HG03066 (cell line): ENCODE results near the gene GATA5.

Source experiments
- ATAC-seq: cut with Tn5 transposase; IDR thresholded peaks from one replicate; pipeline ENCODE4 v1.9.1; 2021; ENCODE audit warnings: low read depth; ENCODE audit not compliant: unreplicated experiment

GATA5 gene

GRCh38 chr20:62489186-62489931 is 13.6 kb upstream of the GATA5 start:
- no peak for ATAC-seq

DNA sequence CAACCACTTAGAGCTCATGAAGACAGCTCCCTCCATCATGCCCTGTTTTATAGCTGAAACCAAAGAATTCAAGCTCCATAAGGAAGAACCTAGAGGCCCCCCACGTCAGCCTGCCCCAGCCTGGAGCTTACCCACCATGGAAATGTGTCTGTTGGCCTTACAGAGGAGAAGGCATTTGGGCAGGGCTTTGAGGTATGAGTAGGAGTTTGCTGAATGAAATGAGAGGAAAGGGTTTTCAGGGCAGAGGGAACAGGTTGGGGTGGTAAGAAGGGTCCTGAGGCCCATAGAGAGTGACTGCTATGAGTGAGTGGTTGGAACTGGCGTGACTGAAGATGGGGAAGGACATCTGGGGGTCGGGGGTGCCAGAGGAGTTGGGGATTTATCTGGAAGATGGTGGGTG is 12.7 kb upstream of the GATA5 start:
- ATAC-seq = no peak

DNA sequence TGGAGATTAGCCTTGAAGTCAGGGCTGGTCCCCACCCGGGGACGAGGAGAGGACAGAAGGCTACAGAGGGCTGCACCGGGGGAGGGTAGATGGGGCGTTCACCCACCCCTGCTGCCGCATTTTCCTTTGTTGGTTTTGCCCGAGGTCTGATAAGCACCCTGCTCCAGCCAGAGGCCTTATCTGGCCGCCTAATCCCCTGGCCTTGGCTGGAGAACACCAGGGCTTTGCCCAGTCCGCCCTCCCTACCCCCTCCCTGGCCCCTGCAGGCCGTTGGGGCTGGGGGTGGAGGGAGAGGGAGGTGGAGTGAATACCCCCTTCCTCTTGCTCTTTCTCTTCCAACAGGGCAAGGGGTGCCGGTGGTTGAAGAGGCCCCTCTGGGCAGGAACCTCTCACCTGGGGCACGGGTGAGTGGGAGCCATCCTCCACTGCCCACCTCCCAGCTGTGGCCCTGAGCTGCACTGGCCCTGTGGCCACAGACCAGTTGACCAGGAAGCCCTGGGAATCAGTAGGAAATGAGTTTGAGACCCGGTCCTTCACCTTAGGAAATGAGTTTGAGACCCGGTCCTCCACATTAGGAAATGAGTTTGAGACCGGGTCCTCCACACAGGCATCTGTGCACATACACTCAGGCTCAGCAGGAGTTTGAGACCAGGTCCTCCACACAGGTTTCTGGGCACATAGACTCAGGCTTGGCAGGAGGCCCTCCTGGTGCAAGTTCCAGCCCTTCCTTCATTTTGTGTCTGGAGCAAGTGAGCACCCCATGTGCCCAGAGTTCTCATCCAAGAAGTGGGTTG is 12.0 kb upstream of the GATA5 start:
- no peak for ATAC-seq

DNA sequence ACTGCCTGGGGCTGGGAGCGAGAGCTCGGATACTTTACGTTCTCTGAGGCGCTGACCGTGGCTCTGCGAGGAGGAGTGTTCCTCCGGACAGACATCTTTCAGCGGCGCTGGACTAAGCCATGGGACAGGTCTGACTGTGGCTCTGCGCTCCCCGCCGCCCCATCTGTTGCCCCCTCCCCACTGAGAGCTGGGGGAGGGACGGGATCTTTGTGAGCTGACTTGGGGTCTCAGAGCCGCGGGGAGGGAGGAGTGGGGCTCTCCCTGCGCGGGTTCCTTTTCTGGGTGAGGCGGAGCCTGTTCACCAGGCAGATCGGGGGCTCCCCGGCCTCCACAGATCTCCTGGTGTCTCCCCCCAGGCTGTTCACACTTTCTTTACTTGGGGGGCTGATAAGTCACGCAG is 11.3 kb upstream of the GATA5 start:
- ATAC-seq = no peak

DNA sequence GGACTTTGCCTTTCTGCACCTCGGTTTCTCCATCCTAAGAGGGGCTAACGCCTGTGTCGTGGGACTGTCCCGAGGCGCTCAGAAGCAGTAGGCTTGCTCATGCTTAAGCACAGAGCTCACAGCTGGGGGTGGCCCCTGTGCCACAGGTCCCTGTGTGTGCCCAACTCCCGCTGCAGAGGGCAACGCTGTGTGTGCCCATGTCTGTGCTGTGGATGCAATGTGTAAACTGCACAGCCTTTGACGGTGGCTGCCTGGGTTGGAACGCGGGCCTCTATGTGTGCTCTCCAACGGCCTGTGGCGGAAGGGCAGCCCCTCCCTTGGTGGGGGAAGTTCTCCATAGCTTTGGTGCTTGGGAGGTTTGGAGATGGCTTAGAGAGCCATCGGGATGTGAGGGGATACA is 10.7 kb upstream of the GATA5 start:
- no peak for ATAC-seq

GRCh38 chr20:62485701-62486089 is 9.9 kb upstream of the GATA5 start:
- ATAC-seq = no peak

GRCh38 chr20:62485062-62485700 is 9.4 kb upstream of the GATA5 start:
- ATAC-seq = no peak

GRCh38 chr20:62484478-62484877 is 8.7 kb upstream of the GATA5 start:
- ATAC-seq = no peak

- ATAC-seq = no peak
Measured at GRCh38 chr20:62483613-62484458, 8.0 kb upstream of the GATA5 start.

GRCh38 chr20:62482974-62483373 is 7.2 kb upstream of the GATA5 start:
- ATAC-seq = no peak

DNA sequence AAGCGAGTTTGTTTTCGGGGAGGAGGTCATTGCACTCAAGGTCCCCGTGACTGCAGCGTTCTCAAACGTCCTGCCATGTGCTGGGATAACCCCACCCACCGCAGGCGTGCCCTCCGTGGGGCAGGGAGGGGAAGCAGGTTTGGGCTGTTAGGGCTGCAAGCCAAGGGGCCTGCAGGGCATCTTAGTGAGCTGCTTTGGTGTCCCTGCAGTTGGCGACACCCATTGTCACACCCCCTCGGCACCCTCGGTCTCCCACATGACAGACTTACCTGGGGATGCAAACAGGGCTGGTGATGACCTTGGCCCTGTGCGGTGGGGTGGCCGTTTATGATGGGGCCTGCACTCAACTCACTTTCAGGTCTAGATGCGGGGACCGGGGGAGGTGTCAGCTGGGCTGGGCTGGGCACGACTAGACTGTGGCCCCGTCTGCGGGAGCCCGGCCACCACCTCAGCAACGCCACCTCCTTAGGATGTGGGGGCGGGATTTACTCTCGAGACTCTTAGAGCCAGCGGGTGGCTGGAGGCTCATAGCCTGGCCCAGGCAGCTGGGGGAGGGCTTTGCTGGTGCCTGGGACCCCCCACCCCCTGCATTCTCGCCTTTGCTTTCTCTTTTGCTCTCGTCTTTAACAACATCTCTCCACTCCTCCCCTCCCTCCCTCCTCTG is 6.5 kb upstream of the GATA5 start:
- no peak for ATAC-seq

GRCh38 chr20:62481425-62482145 is 5.8 kb upstream of the GATA5 start:
- no peak for ATAC-seq

DNA sequence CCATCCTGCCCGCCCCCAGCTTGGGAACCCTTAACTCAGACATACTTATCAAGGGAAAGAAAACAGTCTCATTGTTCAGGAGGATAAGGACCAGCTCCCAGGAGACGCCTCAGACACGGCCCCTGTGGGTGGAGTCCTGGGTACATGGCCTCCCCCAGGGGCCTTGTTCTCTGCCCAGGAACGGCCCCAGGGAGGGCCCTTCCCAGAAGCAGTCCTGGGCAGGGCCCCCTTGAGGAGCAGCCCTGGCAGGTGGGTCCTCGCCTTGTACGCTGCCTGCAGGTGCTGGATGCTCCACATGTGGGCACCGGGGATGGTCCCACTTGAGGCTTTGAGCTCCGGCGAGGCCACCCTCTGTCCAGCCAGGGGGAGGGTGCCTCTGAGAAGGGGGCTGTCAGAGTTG is 4.5 kb upstream of the GATA5 start:
- ATAC-seq = no peak

GRCh38 chr20:62479656-62480055 is 3.9 kb upstream of the GATA5 start:
- ATAC-seq = no peak

DNA sequence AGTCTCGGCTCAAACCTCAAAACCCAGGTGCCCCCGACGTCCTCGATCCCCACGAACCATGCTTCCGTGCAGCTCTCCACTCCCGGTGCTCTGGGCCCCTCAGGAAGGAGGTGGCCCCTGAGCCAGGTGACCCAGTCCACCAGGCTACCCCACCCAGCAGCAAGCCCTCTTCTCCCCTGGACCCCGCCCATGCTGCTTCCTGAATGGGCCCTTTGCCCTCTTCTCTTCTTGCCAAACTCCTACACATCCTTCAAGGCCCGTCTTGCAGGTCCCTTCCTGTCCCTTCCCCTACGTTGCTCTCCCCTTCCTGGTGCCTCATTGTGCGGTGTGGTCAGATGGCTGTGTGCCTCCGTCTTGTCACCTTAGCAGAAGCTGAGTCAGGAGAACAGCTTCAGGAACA is 3.4 kb upstream of the GATA5 start:
- ATAC-seq = no peak

DNA sequence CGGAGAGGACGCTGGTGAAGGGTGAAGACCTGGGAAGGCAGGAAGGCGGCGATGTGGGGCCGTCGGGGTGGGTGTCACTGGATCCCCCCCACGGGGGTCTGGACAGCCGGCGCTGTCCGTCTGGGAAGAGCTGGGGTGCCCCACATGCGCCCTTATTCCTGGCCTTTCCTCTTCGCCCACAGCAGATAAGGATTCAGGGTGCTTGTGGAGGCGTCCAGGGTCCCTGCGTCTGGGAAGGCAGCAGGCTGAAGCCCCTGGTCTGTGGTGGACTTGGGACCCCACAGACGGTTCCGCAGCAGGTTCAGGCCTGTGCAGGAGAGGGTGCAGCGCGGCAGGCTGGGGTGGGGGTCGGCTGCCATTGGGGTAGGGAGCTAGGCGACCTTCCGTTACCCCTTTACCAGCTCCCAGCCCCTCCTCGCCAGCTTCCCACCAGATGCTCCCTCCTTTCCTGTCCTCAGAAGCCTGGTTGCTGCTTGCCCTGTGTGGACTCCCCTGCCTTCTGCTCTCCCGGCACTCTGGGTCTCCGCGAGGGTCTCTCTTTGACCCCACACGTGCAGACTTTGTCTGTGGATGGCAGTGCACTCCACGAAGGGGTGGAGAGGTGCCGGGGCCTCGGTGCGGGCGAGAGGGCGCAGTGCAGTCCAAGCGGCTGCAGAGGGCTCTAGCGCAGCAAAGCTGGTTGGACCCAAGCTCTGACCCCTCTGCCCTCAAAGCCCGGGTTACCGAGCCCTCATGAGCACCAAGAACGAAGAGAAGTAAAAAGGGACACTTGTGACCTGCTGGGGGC is 2.1 kb upstream of the GATA5 start:
- ATAC-seq = no peak

DNA sequence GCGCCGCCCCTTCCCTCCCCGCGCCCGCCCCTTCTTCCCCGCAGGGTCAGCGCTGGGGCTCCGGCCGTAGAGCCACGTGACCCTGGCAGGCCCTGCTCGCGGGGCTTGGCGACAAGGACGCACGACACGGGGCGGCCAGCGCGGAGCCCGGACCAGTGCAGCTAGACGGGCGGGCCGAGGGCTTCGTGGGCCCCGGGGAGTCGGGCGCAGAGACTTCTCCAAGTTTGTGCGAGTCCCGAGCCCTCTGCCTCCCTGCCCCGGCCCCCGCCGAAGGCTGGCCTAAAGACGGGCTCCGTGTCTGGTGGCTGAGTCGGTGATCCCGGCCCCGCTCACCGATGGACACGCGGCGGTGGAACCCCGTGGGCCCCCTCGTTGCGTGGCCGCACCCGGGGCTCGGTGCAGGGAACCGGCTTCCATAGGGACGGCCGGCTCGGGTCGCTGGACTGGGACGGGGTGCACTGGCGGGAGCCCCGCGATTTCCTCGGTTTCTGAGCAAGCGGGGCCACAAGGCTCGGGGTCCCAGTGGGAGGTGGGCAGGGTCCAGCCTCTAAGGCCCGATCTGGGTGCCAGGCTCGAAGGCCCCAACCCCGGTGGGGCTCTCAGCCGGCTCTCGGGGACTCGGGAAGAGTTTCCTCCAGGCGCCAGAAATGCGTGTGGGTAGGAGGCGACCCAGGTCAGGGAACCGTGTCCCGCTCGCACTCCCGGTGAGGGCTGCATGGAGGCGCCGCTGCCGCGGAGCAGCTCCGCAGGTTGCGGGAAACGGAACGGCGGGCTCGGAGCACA is 452 bp upstream of the GATA5 start:
- ATAC-seq = no peak
